ENCODE data around the gene KDM2B.
A peak's percentile ranks its signal among the peaks of the same experiment; 100 is the strongest.

The KDM2B gene

GRCh38 chr12:121560392-121561008 is 20.3 kb downstream of the KDM2B start:
- peak; percentile 95 to 97 (median 97) for DNase-seq

- DNase-seq, result peak in 2 of 3 donors; percentile 27 to 58
Measured at GRCh38 chr12:121558956-121559355, 21.9 kb downstream of the KDM2B start.

DNA sequence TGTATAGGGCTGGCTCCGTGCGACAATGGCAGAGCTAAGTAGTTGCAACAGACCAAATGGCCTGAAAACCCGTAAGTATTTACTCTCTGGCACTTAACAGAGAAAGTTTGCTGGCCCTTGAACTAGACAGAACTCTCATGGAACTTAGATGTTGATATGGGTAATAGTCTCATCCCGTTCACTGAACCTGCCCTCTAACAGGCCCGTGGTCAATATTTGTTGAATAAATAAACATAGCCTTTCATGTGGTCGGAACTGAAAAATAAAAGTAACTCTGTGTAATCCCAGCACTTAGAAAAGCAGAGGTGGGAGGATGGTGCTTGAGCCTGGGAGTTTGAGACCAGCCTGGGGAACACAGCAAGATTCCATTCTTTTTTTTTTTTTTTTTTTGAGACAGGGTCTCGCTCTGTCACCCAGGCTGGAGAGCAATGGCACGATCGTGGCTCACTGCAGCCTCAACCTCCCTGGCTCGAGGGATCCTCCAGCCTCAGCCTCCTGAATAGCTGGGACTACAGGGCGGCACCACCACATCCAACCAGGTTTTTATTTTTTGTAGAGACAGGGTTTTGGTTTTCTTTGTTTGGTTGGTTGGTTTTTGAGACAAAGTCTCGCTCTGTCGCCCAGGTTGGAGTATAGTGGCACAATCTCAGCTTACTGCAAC is 29.7 kb downstream of the KDM2B start:
- no peak for DNase-seq

DNA sequence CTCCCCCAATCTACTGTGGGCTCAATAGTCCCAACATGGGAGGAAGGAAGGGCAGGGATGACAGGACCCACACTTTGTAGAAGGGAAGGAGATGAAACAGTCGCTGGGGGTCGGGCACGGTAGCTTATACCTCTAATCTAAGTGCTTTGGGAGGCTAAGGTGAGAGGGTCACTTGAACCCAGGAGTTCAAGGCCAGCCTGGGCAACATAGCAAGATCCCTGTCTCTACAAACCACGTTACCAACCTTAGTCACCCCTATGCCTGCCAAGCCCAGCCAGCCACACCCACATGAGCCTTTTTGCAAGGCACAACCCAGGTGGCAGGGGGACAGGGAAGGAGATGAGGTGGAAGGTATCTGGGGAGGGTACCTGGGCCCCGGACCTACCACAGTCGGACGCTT is 31.7 kb downstream of the KDM2B start:
- DNase-seq, result no peak

GRCh38 chr12:121545480-121545879 is 35.3 kb downstream of the KDM2B start:
- DNase-seq, result no peak

GRCh38 chr12:121543786-121544185 is 37.0 kb downstream of the KDM2B start:
- DNase-seq, result no peak

GRCh38 chr12:121539908-121540307 is 40.9 kb downstream of the KDM2B start:
- DNase-seq, result no peak

GRCh38 chr12:121538699-121539061 is 42.1 kb downstream of the KDM2B start:
- DNase-seq, result peak; percentile 45 to 58 (median 46)

DNA sequence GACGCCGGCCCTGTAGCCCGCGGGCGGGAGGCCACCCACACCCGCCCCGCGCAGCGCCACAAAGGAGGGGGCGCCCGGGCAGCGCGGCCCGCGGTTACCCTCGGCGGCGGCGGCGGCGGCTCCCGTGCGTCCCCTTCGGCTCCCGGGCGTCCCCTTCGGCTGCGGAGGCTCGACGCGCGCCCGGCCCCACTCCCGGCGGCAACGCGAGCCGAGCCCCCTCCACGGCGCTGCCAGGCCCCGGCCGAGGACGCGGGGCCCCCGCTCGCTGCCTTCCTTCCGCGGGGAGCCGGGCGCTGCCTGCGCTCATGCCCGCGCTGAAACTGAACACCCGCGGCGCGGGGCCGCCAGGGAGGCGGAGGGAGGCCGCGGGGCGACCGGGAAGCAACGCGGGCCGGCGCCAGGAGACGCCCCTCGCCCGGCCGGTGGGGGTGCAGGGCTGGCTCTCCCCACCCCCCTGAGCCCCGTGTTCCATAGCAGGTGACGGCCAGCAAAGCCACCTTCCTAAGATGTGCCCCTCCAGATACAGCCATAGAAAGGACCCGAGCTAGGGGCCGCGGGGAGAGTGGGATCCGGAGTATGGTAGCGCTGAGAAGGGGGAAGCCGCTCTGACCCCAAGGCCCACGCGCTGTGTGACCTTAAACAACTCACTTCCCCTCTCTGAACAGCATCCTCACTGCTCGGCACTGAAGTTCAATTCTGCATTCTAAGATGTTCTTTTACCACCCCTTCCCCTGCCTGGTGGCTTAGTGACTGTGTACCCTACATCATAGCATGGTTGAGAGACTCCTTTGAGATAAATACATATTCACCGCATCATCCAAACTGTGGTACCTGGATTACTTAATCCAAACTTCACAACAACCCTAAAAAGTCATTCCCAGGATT is 42.8 kb downstream of the KDM2B start:
- peak; percentile 66 to 73 (median 72) for DNase-seq

GRCh38 chr12:121536899-121537813 is 43.7 kb downstream of the KDM2B start:
- DNase-seq, result peak; percentile 93 to 96 (median 94)

GRCh38 chr12:121536054-121536898 is 44.5 kb downstream of the KDM2B start:
- peak; percentile 75 to 78 (median 78) for DNase-seq

DNA sequence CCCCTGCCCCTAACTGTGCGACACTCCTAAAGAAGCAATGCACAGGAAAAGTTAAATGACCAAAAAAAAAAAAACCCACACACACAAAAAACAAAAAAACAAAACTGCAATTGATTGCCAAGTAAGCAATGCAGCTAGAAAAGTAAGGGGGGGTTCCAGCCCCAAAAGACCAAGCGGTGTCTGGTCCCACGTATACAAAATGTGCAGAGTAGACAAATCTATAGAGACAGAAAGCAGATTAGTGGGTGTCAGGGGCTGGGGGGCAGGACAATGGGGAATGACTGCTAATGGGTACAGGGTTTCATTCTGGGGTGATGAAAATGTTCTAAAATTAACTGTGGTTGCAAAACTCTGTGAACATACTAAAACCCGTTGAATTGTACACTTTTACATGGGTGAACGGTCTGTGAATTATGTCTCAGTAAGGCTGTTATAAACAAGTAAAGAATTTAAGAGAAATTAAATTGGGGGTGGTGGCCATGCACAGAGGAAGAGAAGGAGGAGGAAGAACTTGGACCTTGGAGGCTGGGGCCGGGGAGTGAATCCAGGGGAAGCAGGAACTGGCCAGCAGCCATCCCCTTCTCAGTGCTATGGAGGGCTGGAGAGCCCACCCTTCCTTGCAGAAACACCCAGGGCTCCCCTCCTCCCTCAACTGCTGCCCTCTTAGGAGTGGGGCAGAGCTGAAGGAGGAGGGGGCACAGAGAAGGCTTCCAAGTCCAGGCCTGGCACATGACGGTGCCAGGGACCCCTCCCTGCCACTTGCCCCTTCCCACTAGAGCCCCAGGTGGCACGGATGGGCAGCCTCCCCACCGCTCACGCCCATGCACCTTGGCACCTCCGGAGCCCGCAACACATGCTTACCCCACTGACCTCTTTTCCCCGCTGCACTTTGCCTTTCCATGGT is 45.4 kb downstream of the KDM2B start:
- DNase-seq, result peak in 2 of 3 donors; percentile 27 to 38

- peak; percentile 62 to 75 (median 67) for DNase-seq
Measured at GRCh38 chr12:121534495-121535148, 46.2 kb downstream of the KDM2B start.

- no peak for DNase-seq
Measured at GRCh38 chr12:121533394-121534090, 47.3 kb downstream of the KDM2B start.

GRCh38 chr12:121532503-121533393 is 48.1 kb downstream of the KDM2B start:
- no peak for DNase-seq

GRCh38 chr12:121531356-121531750 is 49.5 kb downstream of the KDM2B start:
- no peak for DNase-seq

- peak; percentile 96 for DNase-seq
Measured at GRCh38 chr12:121530600-121531355, 50.0 kb downstream of the KDM2B start.
